ENCODE results near the gene VCY. TPM values are rescaled to one million over a fixed set of nuclear protein-coding genes. Genes with fewer than 3 reads are reported as not detected.
"Not testable (repeated sequence)": the region's sequence is repeated elsewhere in the genome, so short reads cannot be mapped to it uniquely, and the experiment has no call there.

Gene VCY
- not detected in 2 replicates for total RNA-seq

DNA sequence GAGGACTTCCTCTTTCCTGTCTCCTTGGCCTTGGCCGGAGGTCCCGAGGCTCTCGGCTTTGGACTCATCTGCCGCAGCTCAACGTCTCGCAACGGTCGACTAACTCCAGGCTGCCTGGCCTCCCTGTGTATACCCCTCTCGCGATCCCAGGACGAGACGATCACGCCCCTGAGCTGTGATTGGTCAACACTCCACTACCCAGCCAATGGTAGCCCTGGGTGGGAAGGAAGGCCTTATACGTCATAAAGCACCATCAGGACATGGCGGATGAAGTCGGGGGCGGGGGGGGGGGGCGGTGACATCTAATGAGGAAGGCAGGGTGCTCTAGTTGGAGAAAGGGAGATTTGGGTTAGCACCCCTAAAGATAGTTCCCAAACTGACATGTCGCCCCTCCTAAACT, at the start of gene VCY:
VCY (minus strand) TSS at position 101 of the 400 bp plus-strand sequence; CDS start at position 68, 33 bp downstream.
- ATAC-seq (ENCODE audit: low read depth); H3K4me1 Mint-ChIP-seq; H3K9me3 Mint-ChIP-seq; H3K36me3 Mint-ChIP-seq (ENCODE audit: low read depth); CTCF ChIA-PET; H3K4me3 Mint-ChIP-seq; H3K27ac Mint-ChIP-seq; DNase-seq; intact Hi-C loops (cut with micrococcal nuclease); H3K27me3 Mint-ChIP-seq; POLR2A ChIA-PET: not testable (repeated sequence)

DNA sequence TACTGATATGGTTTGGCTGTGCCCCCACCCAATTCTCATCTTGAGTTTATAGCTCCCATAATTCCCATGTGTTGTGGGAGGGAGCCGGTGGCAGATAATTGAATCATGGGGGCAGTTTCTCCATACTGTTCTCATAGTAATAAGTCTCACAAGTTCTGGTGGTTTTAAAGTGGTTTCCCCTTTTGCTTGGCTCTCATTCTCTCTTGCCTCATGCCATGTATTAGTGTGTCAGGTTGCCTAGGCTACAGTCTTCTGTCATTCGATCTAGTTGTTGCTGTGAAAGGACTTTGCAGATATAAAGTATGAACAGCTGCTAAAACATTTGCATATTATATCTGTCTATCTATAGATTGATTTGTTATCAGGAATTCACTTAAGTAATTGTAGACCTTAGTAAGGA, 44.1 kb upstream of the VCY start:
- H3K4me1 Mint-ChIP-seq; H3K36me3 Mint-ChIP-seq (ENCODE audit: low read depth); CTCF ChIA-PET; H3K9me3 Mint-ChIP-seq; H3K27me3 Mint-ChIP-seq; H3K27ac Mint-ChIP-seq; H3K4me3 Mint-ChIP-seq; ATAC-seq (ENCODE audit: low read depth); DNase-seq; POLR2A ChIA-PET; intact Hi-C loops (cut with micrococcal nuclease): not testable (repeated sequence)

DNA sequence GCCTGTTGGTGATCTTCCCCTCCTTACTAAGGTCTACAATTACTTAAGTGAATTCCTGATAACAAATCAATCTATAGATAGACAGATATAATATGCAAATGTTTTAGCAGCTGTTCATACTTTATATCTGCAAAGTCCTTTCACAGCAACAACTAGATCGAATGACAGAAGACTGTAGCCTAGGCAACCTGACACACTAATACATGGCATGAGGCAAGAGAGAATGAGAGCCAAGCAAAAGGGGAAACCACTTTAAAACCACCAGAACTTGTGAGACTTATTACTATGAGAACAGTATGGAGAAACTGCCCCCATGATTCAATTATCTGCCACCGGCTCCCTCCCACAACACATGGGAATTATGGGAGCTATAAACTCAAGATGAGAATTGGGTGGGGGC, 25.6 kb upstream of the VCY start:
- intact Hi-C loops (cut with micrococcal nuclease); H3K4me1 Mint-ChIP-seq; ATAC-seq (ENCODE audit: low read depth); DNase-seq; CTCF ChIA-PET; H3K27me3 Mint-ChIP-seq; H3K27ac Mint-ChIP-seq; H3K9me3 Mint-ChIP-seq; H3K4me3 Mint-ChIP-seq; POLR2A ChIA-PET; H3K36me3 Mint-ChIP-seq (ENCODE audit: low read depth): not testable (repeated sequence)

DNA sequence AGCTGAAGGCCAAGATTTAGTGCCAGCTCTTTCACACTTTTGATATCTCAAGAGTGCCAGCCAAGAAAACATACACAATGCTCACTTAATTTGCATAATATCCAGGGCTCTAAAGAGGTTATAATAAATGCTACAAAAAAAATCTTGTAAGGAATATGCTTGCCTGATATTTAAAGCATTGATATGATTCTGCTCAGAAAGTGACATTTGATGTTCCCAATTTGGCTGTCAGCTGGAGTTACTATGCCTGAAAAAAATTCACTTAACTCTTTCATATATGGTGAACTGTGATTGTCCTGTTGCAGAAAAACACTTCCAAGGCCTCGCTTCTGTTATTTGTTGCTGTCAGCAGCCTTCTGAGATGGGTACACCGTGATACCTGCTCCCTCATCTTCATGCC, 43.9 kb downstream of the VCY start:
- DNase-seq; H3K27ac Mint-ChIP-seq; H3K9me3 Mint-ChIP-seq; POLR2A ChIA-PET; intact Hi-C loops (cut with micrococcal nuclease); H3K4me1 Mint-ChIP-seq; H3K27me3 Mint-ChIP-seq; H3K4me3 Mint-ChIP-seq; ATAC-seq (ENCODE audit: low read depth); CTCF ChIA-PET; H3K36me3 Mint-ChIP-seq (ENCODE audit: low read depth): not testable (repeated sequence)

Other genes starting within 250 kb of the VCY start
- gene VCY1B, start 69.8 kb upstream of the VCY start, total RNA-seq: not detected in 2 replicates

Measured in activated B cell treated with CpG ODN at 0.5 μM for 24 hours (primary cell).